H1 (cell line): Measurements from ENCODE around the gene CAPS. TPM values are rescaled to one million over a fixed set of nuclear protein-coding genes. Genes with fewer than 3 reads are reported as not detected.

Source experiments
- CTCF ChIA-PET: fragments of 300-600 bp; sonication (Branson Sonifier 250); formaldehyde crosslinking; loops from one replicate; lab custom pipeline; 2021; ENCODE audit not compliant: partially characterized antibody; lab: Charles Lee
- POLR2A ChIA-PET: fragments of 300-600 bp; sonication (Branson Sonifier 250); formaldehyde crosslinking; loops from one replicate; lab custom pipeline; 2021; ENCODE audit warnings: inconsistent platforms; ENCODE audit not compliant: partially characterized antibody; lab: Charles Lee
- DNase-seq, 2 experiments: peaks; one replicate each; pipeline versions ENCODE4 v3.0.0 to v3.0.0-alpha.2; 2010 to 2022; ENCODE audit warnings: low spot score in 2 of 2, low read depth in 1 of 2, mixed read lengths in 1 of 2
- FAIRE-seq: peaks from 2 replicates; lab custom pipeline; 2011; peaks lifted over from hg19 to GRCh38; lab: Jason Lieb, UNC
- H2AFZ ChIP-seq: 2 replicates; pipeline ENCODE4 v1.8.1; 2012; ENCODE audit warnings: low read length, inconsistent platforms
- H2AK5ac ChIP-seq: 2 replicates; pipeline ENCODE4 v1.6.1; 2013; ENCODE audit warnings: low read depth, low read length
- H2BK120ac ChIP-seq: replicated peaks from 2 replicates; pipeline ENCODE3; 2013; ENCODE audit warnings: low read depth, low read length, inconsistent platforms
- H2BK12ac ChIP-seq: 2 replicates; pipeline ENCODE4 v1.6.1; 2013; ENCODE audit warnings: low read depth, low read length
- H2BK15ac ChIP-seq: 2 replicates; pipeline ENCODE4 v1.6.1; 2013; ENCODE audit warnings: low read length
- H2BK20ac ChIP-seq: 2 replicates; pipeline ENCODE4 v1.6.1; 2013; ENCODE audit warnings: low read length
- H2BK5ac ChIP-seq: 2 replicates; pipeline ENCODE4 v1.6.1; 2013; ENCODE audit warnings: low read depth, low read length
- H3K14ac ChIP-seq: 2 replicates; pipeline ENCODE4 v1.6.1; 2013; ENCODE audit warnings: inconsistent platforms; ENCODE audit not compliant: insufficient read length
- H3K18ac ChIP-seq: 2 replicates; pipeline ENCODE4 v1.6.1; 2013; ENCODE audit warnings: low read length; ENCODE audit errors: extremely low read depth
- H3K23ac ChIP-seq: 2 replicates; pipeline ENCODE4 v1.6.1; 2013; ENCODE audit warnings: inconsistent platforms; ENCODE audit not compliant: insufficient read length
- H3K23me2 ChIP-seq: 2 replicates; pipeline ENCODE4 v1.6.1; 2013; ENCODE audit warnings: low read depth, low read length
- H3K27ac ChIP-seq: 2 replicates; pipeline ENCODE4 v1.6.1; 2011; ENCODE audit warnings: low read depth, low read length, inconsistent platforms
- H3K27me3 ChIP-seq, 4 experiments: replicated peaks in 1 of 4; 1 replicate in 1 of 4; 2 replicates in 3 of 4; pipeline versions ENCODE4 v1.6.1 to v1.8.1; 2011 to 2013; ENCODE audit warnings: low read length in 3 of 4, mild to moderate bottlenecking in 3 of 4, inconsistent platforms in 2 of 4, mixed read lengths in 2 of 4, moderate library complexity in 1 of 4; ENCODE audit not compliant: control insufficient read depth in 3 of 4, insufficient read depth in 3 of 4; ENCODE audit errors: extremely low read depth in 1 of 4
- H3K36me3 ChIP-seq, 4 experiments: 2 replicates each; pipeline versions ENCODE4 v1.6.1 to v1.8.1; 2011 to 2013; ENCODE audit warnings: mild to moderate bottlenecking in 4 of 4, low read length in 3 of 4, moderate library complexity in 2 of 4, control low read depth in 1 of 4, inconsistent platforms in 1 of 4; ENCODE audit not compliant: insufficient read depth in 4 of 4, control insufficient read depth in 2 of 4
- H3K4ac ChIP-seq: replicated peaks from 2 replicates; pipeline ENCODE3; 2013; ENCODE audit warnings: low read length, low read depth, mixed read lengths, inconsistent platforms; ENCODE audit not compliant: insufficient read length
- H3K4me1 ChIP-seq, 4 experiments: replicated peaks in 1 of 4; 1 replicate in 1 of 4; 2 replicates in 3 of 4; pipeline versions ENCODE4 v1.6.1 to v1.8.1; 2011 to 2013; ENCODE audit warnings: low read length in 3 of 4, inconsistent platforms in 2 of 4, mixed read lengths in 1 of 4; ENCODE audit not compliant: insufficient read depth in 4 of 4, control insufficient read depth in 3 of 4
- H3K4me2 ChIP-seq, 2 experiments: 2 replicates each; pipeline versions ENCODE4 v1.6.1 to v1.8.1; 2011 to 2013; ENCODE audit warnings: low read depth in 2 of 2, low read length in 2 of 2, control low read depth in 1 of 2, inconsistent platforms in 1 of 2, mild to moderate bottlenecking in 1 of 2; ENCODE audit not compliant: insufficient read depth in 1 of 2
- H3K4me3 ChIP-seq, 4 experiments: fragments of 200-600, 300-600 bp in 1 of 4; sonication (generic), shearing (Covaris generic), sonication (Bioruptor Twin) in 1 of 4; 2 replicates each; pipeline versions ENCODE4 v1.5.1 to v1.8.1; 2011 to 2016; ENCODE audit warnings: low read length in 4 of 4, low read depth in 3 of 4, control low read depth in 2 of 4, inconsistent platforms in 2 of 4, mild to moderate bottlenecking in 2 of 4, mixed read lengths in 1 of 4, moderate library complexity in 1 of 4; ENCODE audit not compliant: insufficient read depth in 2 of 4; ENCODE audit errors: extremely low read depth in 1 of 4
- H3K56ac ChIP-seq: replicated peaks from 2 replicates; pipeline ENCODE3; 2013; ENCODE audit warnings: low read depth, mild to moderate bottlenecking, mixed read lengths, low read length, inconsistent platforms; ENCODE audit not compliant: insufficient read length
- H3K79me1 ChIP-seq: 2 replicates; pipeline ENCODE4 v1.6.1; 2013; ENCODE audit warnings: low read depth, low read length, control low read depth
- H3K79me2 ChIP-seq, 2 experiments: 2 replicates each; pipeline versions ENCODE4 v1.6.1 to v1.8.1; 2012 to 2013; ENCODE audit warnings: low read length in 2 of 2, mild to moderate bottlenecking in 2 of 2, inconsistent platforms in 1 of 2; ENCODE audit not compliant: insufficient read depth in 2 of 2, control insufficient read depth in 1 of 2
- H3K9ac ChIP-seq, 4 experiments: replicated peaks in 1 of 4; 1 replicate in 1 of 4; 2 replicates in 3 of 4; pipeline versions ENCODE4 v1.6.1 to v1.8.1; 2011 to 2013; ENCODE audit warnings: low read depth in 3 of 4, low read length in 3 of 4, control low read depth in 2 of 4, mild to moderate bottlenecking in 2 of 4, moderate library complexity in 2 of 4, inconsistent platforms in 1 of 4; ENCODE audit errors: extremely low read depth in 1 of 4
- H3K9me3 ChIP-seq, 2 experiments: 2 replicates each; pipeline versions ENCODE4 v1.6.1 to v1.8.1; 2012 to 2013; ENCODE audit warnings: mild to moderate bottlenecking in 2 of 2, moderate library complexity in 2 of 2, control low read depth in 1 of 2, inconsistent platforms in 1 of 2, low read depth in 1 of 2, low read length in 1 of 2, mixed read lengths in 1 of 2; ENCODE audit not compliant: insufficient read depth in 2 of 2
- H4K20me1 ChIP-seq, 2 experiments: replicated peaks in 1 of 2; 2 replicates each; pipeline versions ENCODE3 to v1.8.1; 2011 to 2013; ENCODE audit warnings: inconsistent platforms in 2 of 2, low read length in 2 of 2, mild to moderate bottlenecking in 1 of 2; ENCODE audit not compliant: insufficient read depth in 2 of 2, control insufficient read depth in 1 of 2
- H4K5ac ChIP-seq: 2 replicates; pipeline ENCODE4 v1.6.1; 2013; ENCODE audit warnings: low read length, low read depth, mixed read lengths, inconsistent platforms; ENCODE audit not compliant: insufficient read length
- H4K8ac ChIP-seq: 2 replicates; pipeline ENCODE4 v1.8.0; 2013; ENCODE audit warnings: mild to moderate bottlenecking, moderate library complexity, low read length, inconsistent platforms; ENCODE audit not compliant: insufficient read depth; ENCODE audit errors: extremely low read depth
- H4K91ac ChIP-seq: replicated peaks from 2 replicates; pipeline ENCODE3; 2013; ENCODE audit warnings: low read length, mixed read lengths, inconsistent platforms; ENCODE audit not compliant: insufficient read length
- CBX5 ChIP-seq: fragments of 300-800, 300-1000 bp; sonication (generic); IDR thresholded peaks from 2 replicates; pipeline ENCODE4 v1.7.1; 2016; ENCODE audit warnings: antibody characterized with exemption, low read length, low read depth
- CHD2 ChIP-seq: IDR thresholded peaks from 2 replicates; pipeline ENCODE4 v1.6.1; 2012; ENCODE audit warnings: low read length, improper control_type of control experiment
- MAFK ChIP-seq: IDR thresholded peaks from 2 replicates; pipeline ENCODE4 v1.6.1; 2012; ENCODE audit warnings: low read depth, mild to moderate bottlenecking, improper control_type of control experiment, low read length
- WGBS, 2 experiments: shearing (Covaris generic) in 1 of 2; methylation state at CpG; one replicate each; pipeline versions ENCODE4 v1.1.6 to v1.1.7; 2013 to 2015; ENCODE audit warnings: low lambda C conversion rate in 2 of 2, mixed read lengths in 2 of 2, inconsistent platforms in 1 of 2, low coverage in 1 of 2, missing lambda C conversion rate in 1 of 2; ENCODE audit not compliant: insufficient replicate concordance in 2 of 2, insufficient coverage in 1 of 2, insufficient read length in 1 of 2; ENCODE audit errors: extremely low coverage in 1 of 2, missing lambda C conversion rate in 1 of 2; 5-methylcytosine and 5-hydroxymethylcytosine counted together
- polyA plus RNA-seq, 7 experiments: library from polyadenylated mRNA; depleted of rRNA in 3 of 7; stranded (reverse) in 5 of 7; unstranded in 2 of 7; fragments of >200 nt in 5 of 7; fragments of 200-250 nt in 2 of 7; gene quantifications; 1 replicate in 5 of 7; 2 replicates in 1 of 7; 4 replicates in 1 of 7; pipeline versions ENCODE4 v1.2.1 to v1.2.3, GENCODE V29; 2011 to 2013; ENCODE audit warnings: missing spikeins in 2 of 7, mixed read lengths in 2 of 7
- total RNA-seq: library from RNA; stranded (reverse); fragmentation: NEBNext Ultra II Directional; extraction: Animal tissue kit (Norgen Biotek cat#: 25700); gene quantifications from 2 replicates; pipeline ENCODE4 v1.2.1, GENCODE V29; 2021

Gene CAPS
- total and polyA plus RNA-seq, 2 of the 8 experiments (the other 6 are each of a cell fraction or from before 2014, with no cell fraction given) = 2.1 to 2.4 TPM

DNA sequence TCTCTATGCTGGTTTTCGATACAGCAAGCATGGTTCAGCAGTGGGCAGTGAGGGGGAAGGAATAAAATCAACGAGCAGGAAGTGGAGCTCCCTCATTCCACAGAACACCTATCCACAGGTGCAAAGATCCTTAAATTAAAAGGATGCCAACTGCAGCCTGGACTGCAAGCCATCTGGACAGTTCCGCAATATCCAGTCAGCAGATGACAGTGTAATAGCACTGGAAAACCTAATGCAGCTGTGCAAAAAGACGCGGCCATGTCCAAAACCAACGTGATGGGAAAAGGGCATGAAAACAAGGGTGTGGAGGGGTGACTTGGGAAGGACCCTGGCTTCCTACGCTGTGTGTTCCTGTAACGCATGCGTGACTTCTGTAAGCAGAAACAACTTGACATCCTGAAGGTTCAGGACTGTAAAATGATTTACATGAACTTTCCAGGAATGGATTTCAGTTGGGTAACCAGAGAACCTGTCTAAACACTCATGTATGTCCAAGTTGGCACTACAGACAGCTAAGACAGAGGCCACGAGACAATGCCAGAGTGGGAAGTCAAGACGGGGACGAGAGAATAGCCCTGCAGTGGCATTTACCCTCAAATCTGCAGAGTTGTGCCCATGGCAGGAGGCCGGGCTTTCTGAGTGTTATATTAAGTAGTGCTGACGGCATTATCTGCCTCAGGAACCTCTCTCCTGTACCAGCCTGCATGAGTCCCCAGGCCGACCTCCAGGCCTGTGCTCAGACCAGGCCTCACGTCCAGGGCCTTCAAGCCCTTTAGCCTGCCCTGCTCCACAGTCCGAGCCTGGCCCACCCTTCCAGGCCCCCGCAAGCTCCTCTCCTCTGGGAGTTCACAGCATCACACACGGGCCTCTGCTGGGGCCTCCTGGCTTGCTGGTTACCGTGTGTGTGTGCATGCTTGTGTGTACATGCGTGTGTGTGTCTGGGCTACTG, 26.5 kb downstream of the CAPS start:
- FAIRE-seq = no peak

More for the DNA sequence above, 26.5 kb downstream of the CAPS start:
- DNase-seq = no peak
- Histone ChIP-seq H4K91ac (no peak overlapping the region), H2BK120ac (no peak overlapping the region)
- POLR2A ChIA-PET = no interaction called here
- CTCF ChIA-PET = interaction anchor here (0.6 to 3.0 kb wide), 4 partner anchors 16 to 136 kb away, joined by 3 to 12 read pairs (median 3); no protein-coding TSS in a partner anchor
- TF ChIP-seq MAFK = no peak
- no peak for TF ChIP-seq CBX5
- no peak for TF ChIP-seq CHD2
- TF ChIP-seq, all 59 proteins: peak for 0
- Histone ChIP-seq H4K5ac (no peak overlapping the region), H3K18ac (no peak overlapping the region), H2AFZ (no peak overlapping the region), H3K79me2 (peaks cover 0 to 42% of the 10 kb centered on the region in 2 experiments; a peak in 2 of 4 replicates), H3K27me3 (no peaks in the 10 kb centered on the region), H2AK5ac (no peak overlapping the region), H2BK15ac (no peak overlapping the region), H3K27ac (no peak overlapping the region), H3K23me2 (no peaks in the 10 kb centered on the region), H2BK5ac (no peak overlapping the region), H4K20me1 (peaks cover 23 to 25% of the 10 kb centered on the region in 2 experiments), H2BK12ac (no peak overlapping the region), H4K8ac (no peak overlapping the region), H3K79me1 (peaks cover 27% of the 10 kb centered on the region), H3K36me3 (peaks cover 0 to 32% (median 9%) of the 10 kb centered on the region in 4 experiments; a peak in 5 of 8 replicates), H3K56ac (no peak overlapping the region), H3K4me2 (no peak overlapping the region), H3K4ac (no peak overlapping the region), H3K9me3 (no peaks in the 10 kb centered on the region), H3K9ac (no peak overlapping the region), H3K4me1 (no peaks in the 10 kb centered on the region; a peak in 1 of 7 replicates), H3K4me3 (no peak overlapping the region), H3K14ac (no peak overlapping the region), H2BK20ac (no peak overlapping the region), H3K23ac (no peak overlapping the region)
- 91% methylated on average over 21 of the region's 21 CpGs; no CpG with 5 or more reads in 1 of the 2 experiments for WGBS, 2 experiments
